Body of pancreas (tissue), 4 donors: ENCODE measurements around the gene EYS.

Experiments used
- POLR2A ChIP-seq, 3 donors: fragments of 450-650 bp; IDR thresholded peaks; one replicate each; pipeline ENCODE4 v1.6.1; 2016; ENCODE audit warnings: antibody characterized with exemption in 3 of 3, mild to moderate bottlenecking in 2 of 3
- TF ChIP-seq, protein P1 (sequence below), 7 experiments: fragments of 450-650 bp in 4 of 7; fragments of 200-600 bp in 3 of 7; sonication (generic) in 3 of 7; IDR thresholded peaks; one replicate each; pipeline ENCODE4 v1.5.1; 2016 to 2019; ENCODE audit warnings: antibody characterized with exemption in 7 of 7

DNA sequence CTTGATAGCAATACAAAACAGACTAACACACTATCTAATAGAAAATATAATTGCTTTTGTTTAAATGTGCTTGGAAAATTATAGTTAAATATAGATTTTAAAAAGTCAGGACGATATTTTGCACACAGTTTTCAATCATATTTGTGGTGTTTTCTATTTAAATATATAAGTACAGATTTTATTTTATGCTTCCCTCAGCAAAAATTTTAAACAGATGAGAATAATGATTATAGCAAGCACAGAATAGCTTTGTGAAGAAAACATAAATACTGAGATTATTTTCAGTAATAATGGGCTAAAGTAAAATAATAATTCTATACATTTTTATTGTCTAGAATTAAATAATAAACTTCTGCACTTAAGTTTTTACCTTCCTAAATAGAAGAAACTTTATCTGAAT lies 1262.0 kb downstream of the EYS start:
- TF ChIP-seq, protein P1, sequence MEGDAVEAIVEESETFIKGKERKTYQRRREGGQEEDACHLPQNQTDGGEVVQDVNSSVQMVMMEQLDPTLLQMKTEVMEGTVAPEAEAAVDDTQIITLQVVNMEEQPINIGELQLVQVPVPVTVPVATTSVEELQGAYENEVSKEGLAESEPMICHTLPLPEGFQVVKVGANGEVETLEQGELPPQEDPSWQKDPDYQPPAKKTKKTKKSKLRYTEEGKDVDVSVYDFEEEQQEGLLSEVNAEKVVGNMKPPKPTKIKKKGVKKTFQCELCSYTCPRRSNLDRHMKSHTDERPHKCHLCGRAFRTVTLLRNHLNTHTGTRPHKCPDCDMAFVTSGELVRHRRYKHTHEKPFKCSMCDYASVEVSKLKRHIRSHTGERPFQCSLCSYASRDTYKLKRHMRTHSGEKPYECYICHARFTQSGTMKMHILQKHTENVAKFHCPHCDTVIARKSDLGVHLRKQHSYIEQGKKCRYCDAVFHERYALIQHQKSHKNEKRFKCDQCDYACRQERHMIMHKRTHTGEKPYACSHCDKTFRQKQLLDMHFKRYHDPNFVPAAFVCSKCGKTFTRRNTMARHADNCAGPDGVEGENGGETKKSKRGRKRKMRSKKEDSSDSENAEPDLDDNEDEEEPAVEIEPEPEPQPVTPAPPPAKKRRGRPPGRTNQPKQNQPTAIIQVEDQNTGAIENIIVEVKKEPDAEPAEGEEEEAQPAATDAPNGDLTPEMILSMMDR (IDR thresholded peaks at IDR 0.05), result no peak
- no peak for TF ChIP-seq POLR2A (IDR thresholded peaks at IDR 0.05)
